Heart left ventricle (tissue), 16 donors: ENCODE results near the gene MAP3K5. TPM values are rescaled to one million over a fixed set of nuclear protein-coding genes. Genes with fewer than 3 reads are reported as not detected.

Experiments used
- ATAC-seq, 4 donors: fragments of 200-7000 bp; cut with Tn5 transposase; one replicate each; pipeline ENCODE4 v1.9.1; 2020 to 2022; ENCODE audit warnings: moderate library complexity in 4 of 4, mild to moderate bottlenecking in 3 of 4, moderate number of reproducible peaks in 1 of 4
- DNase-seq, 5 donors: peaks; one replicate each; pipeline ENCODE4 v3.0.0-alpha.2; 2020
- H3K27ac ChIP-seq, 12 donors: fragments of 200-600 bp; sonication (generic) in 4 of 12; one replicate each; pipeline versions ENCODE4 v1.5.0 to v1.8.0; 2016 to 2022; ENCODE audit warnings: mild to moderate bottlenecking in 2 of 12
- H3K27me3 ChIP-seq, 9 donors: fragments of 200-600 bp; sonication (generic) in 2 of 9; one replicate each; pipeline versions ENCODE4 v1.5.1 to v1.8.0; 2016 to 2022; ENCODE audit warnings: mild to moderate bottlenecking in 3 of 9
- H3K36me3 ChIP-seq, 9 donors: fragments of 200-600 bp; sonication (generic) in 2 of 9; one replicate each; pipeline versions ENCODE4 v1.5.0 to v1.8.0; 2018 to 2022; ENCODE audit warnings: mild to moderate bottlenecking in 2 of 9
- H3K4me1 ChIP-seq, 12 donors: fragments of 200-600 bp; sonication (generic) in 4 of 12; one replicate each; pipeline versions ENCODE4 v1.5.0 to v1.8.0; 2016 to 2022; ENCODE audit warnings: mild to moderate bottlenecking in 3 of 12
- H3K4me3 ChIP-seq, 12 donors: fragments of 200-600 bp; sonication (generic) in 4 of 12; one replicate each; pipeline versions ENCODE4 v1.5.0 to v1.8.0; 2017 to 2022; ENCODE audit warnings: mild to moderate bottlenecking in 9 of 12, moderate library complexity in 4 of 12
- H3K9me3 ChIP-seq, 12 donors: fragments of 200-600 bp; sonication (generic) in 4 of 12; one replicate each; pipeline versions ENCODE4 v1.5.0 to v1.8.0; 2016 to 2022; ENCODE audit warnings: mild to moderate bottlenecking in 1 of 12
- CTCF ChIP-seq, 12 donors: fragments of 200-600 bp; sonication (generic) in 4 of 12; IDR thresholded peaks; one replicate each; pipeline versions ENCODE4 v1.5.0 to v1.8.0; 2018 to 2022; ENCODE audit warnings: antibody characterized with exemption in 12 of 12, mild to moderate bottlenecking in 5 of 12
- POLR2A ChIP-seq, 2 donors: fragments of 450-650 bp; IDR thresholded peaks; one replicate each; pipeline ENCODE4 v1.6.1; 2017; ENCODE audit warnings: antibody characterized with exemption in 2 of 2, mild to moderate bottlenecking in 2 of 2, moderate library complexity in 2 of 2
- WGBS, 4 donors: extraction: QIAGEN DNeasy Blood & Tissue Kit in 2 of 4; methylation state at CpG; one replicate each; pipeline versions ENCODE4 v1.1.5 to v1.1.7; 2013 to 2018; 5-methylcytosine and 5-hydroxymethylcytosine counted together
- intact Hi-C, 10 donors: fragments of 100-400 bp; cut with DNase I; formaldehyde crosslinking; loops; one replicate each; pipeline versions ENCODE4 v1.11.1 to v1.14.2; 2022
- polyA plus RNA-seq, 2 donors: library from polyadenylated mRNA; stranded (reverse); fragments of 200-250 nt; gene quantifications; one replicate each; pipeline ENCODE4 v1.2.3, GENCODE V29; 2013
- total RNA-seq, 9 donors: library from RNA; depleted of rRNA in 2 of 9; stranded (reverse); fragments of >200 nt in 2 of 9; fragmentation: NEBNext Ultra II Directional in 3 of 9; extraction: Animal tissue kit (Norgen Biotek cat#: 25700) in 3 of 9; gene quantifications; one replicate each; pipeline versions ENCODE4 v1.1.0 to v1.2.4, GENCODE V29; 2016 to 2023
- donor health status: ischemic (EF 13 %, LVEDD 7.1; RV severe dilation, severe dysfunction).
- donor health status: healthy with polysubstance abuse.
- donor health status: DM: no; HTN: yes; CAD: no.
- donor health status: DM: no; HTN: no; CAD: no.
- donor health status: ischemic (EF 25% LVEDD 6.9; RV normal size, moderate dysfunction).
- donor health status: ischemic (EF 25% LVEDD 5.7; RV mildly dilated, moderate dysfunction).
- donor health status: healthy.
- donor health status: DM: yes; HTN: yes; CAD: no.
- donor health status: ischemic (EF 35%, LVEDD 5.7; RV mildly dilated, moderate dysfunction).
- donor health status: nonischemic (EF 11% LVEDD 7.7; RV severe dilation, severe dysfunction).
- donor health status: DM: yes; HTN: yes; CAD: no.
- donor health status: PGD.
- donor health status: ischemic (EF 29% LVEDD 5.4; RV normal size, mild dysfunction).
- donor health status: nonischemic (EF 23%, LVEDD 6.1; RV moderate dilation, normal function).

Gene MAP3K5
- total and polyA plus RNA-seq, 11 donors, result 7.1 to 34.1 (median 27.8) TPM

DNA sequence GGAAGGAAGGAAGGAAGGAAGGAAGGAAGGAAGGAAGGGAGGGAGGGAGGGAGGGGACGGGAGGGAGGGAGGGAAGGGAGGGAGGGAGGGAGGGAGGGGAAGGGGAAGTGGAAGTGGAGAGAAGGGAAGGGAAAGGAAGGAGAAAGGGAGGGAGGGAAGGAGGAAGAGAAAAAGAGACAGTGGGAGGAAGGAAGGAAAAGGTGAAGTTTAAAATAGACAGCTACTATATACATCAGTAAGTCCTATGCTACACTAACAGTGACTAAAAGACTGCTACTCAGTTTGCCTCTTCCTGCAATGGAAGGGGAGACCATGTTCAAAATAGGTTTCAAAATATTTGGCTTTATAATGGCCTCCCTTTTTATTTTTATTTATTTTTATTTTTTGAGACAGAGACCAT lies 22.5 kb downstream of the MAP3K5 start:
- intact Hi-C loops, result no loop called here
- TF ChIP-seq POLR2A (IDR thresholded peaks at IDR 0.05) (no peak), CTCF (IDR thresholded peaks at IDR 0.05) (no peak)

GRCh38 chr6:136769124-136769523 lies 23.2 kb downstream of the MAP3K5 start:
- DNase-seq, result no peak
- H3K27me3 ChIP-seq, result no peaks in the 10 kb centered on the region
- WGBS, 4 donors, result 81 to 88% (median 84%) methylated on average over 2 of the region's 2 CpGs
- H3K27ac ChIP-seq, result no peak overlapping the region
- no peak for ATAC-seq
- H3K36me3 ChIP-seq, result no peaks in the 10 kb centered on the region
- intact Hi-C loops, result no loop called here
- peaks cover 0 to 76% (median 42%) of the 10 kb centered on the region in 12 donors for H3K4me1 ChIP-seq
- no peak overlapping the region for H3K4me3 ChIP-seq
- no peaks in the 10 kb centered on the region for H3K9me3 ChIP-seq
- TF ChIP-seq POLR2A (IDR thresholded peaks at IDR 0.05) (no peak), CTCF (IDR thresholded peaks at IDR 0.05) (no peak)

More for the DNA sequence above, 22.5 kb downstream of the MAP3K5 start:
- DNase-seq, result no peak
- no peak for ATAC-seq
- Histone ChIP-seq H3K4me1 (peaks cover 0 to 76% (median 39%) of the 10 kb centered on the region in 12 donors), H3K27ac (no peak overlapping the region), H3K4me3 (no peak overlapping the region), H3K27me3 (no peaks in the 10 kb centered on the region), H3K36me3 (no peaks in the 10 kb centered on the region), H3K9me3 (no peaks in the 10 kb centered on the region)
- 80% methylated on average over 1 of the region's 1 CpG; no CpG with 5 or more reads in 2 of the 4 donors for WGBS, 4 donors

GRCh38 chr6:136767570-136768309 lies 24.5 kb downstream of the MAP3K5 start:
- H3K27ac ChIP-seq, result peak overlapping the region in 7 of 12 donors; percentile 0 to 71 (median 11)
- intact Hi-C loops, result no loop called here
- H3K27me3 ChIP-seq, result no peaks in the 10 kb centered on the region
- peaks cover 0 to 76% (median 47%) of the 10 kb centered on the region in 12 donors for H3K4me1 ChIP-seq
- H3K9me3 ChIP-seq, result no peaks in the 10 kb centered on the region
- 88 to 93% (median 89%) methylated on average over 6 of the region's 6 CpGs for WGBS, 4 donors
- no peaks in the 10 kb centered on the region for H3K36me3 ChIP-seq
- DNase-seq (no peak), ATAC-seq (no peak)
- TF ChIP-seq POLR2A (IDR thresholded peaks at IDR 0.05) (no peak), CTCF (IDR thresholded peaks at IDR 0.05) (no peak)
- no peak overlapping the region for H3K4me3 ChIP-seq

GRCh38 chr6:136767103-136767502 lies 25.2 kb downstream of the MAP3K5 start:
- peaks cover 0 to 76% (median 51%) of the 10 kb centered on the region in 12 donors for H3K4me1 ChIP-seq
- peak overlapping the region in 7 of 12 donors; percentile 0 to 71 (median 27) for H3K27ac ChIP-seq
- DNase-seq (no peak), ATAC-seq (no peak)
- intact Hi-C loops, result no loop called here
- H3K27me3 ChIP-seq, result no peaks in the 10 kb centered on the region
- WGBS, 4 donors, result 50 to 64% (median 56%) methylated on average over 2 of the region's 2 CpGs
- no peaks in the 10 kb centered on the region for H3K9me3 ChIP-seq
- TF ChIP-seq POLR2A (IDR thresholded peaks at IDR 0.05), result no peak
- no peak for TF ChIP-seq CTCF (IDR thresholded peaks at IDR 0.05)
- no peaks in the 10 kb centered on the region for H3K36me3 ChIP-seq
- H3K4me3 ChIP-seq, result no peak overlapping the region
